Left forelimb (tissue), 1 donor: Measurements from ENCODE around the gene MB21D2.
"Not testable (repeated sequence)": the region's sequence is repeated elsewhere in the genome, so short reads cannot be mapped to it uniquely, and the experiment has no call there.

Experiments
- DNase-seq: peaks from one replicate; pipeline ENCODE4 v3.0.0-alpha.2; 2018; ENCODE audit warnings: low spot score

MB21D2 gene

GRCh38 chr3:192917404-192918274, at the start of gene MB21D2:
Gene MB21D2, minus strand, starts transcription at chr3:192917856. Its CDS starts 16 bp downstream, at chr3:192917840.
- DNase-seq: peak; percentile 93

- not testable (repeated sequence) for DNase-seq
Measured at GRCh38 chr3:192964959-192965719, 47.5 kb upstream of the MB21D2 start.

GRCh38 chr3:192959773-192960172, 42.1 kb upstream of the MB21D2 start:
- no peak for DNase-seq

GRCh38 chr3:192958219-192958872, 40.7 kb upstream of the MB21D2 start:
- DNase-seq: no peak

GRCh38 chr3:192957441-192958021, 39.9 kb upstream of the MB21D2 start:
- DNase-seq: no peak

GRCh38 chr3:192953926-192954325, 36.3 kb upstream of the MB21D2 start:
- DNase-seq: no peak

- DNase-seq: no peak
Measured at GRCh38 chr3:192947421-192947820, 29.8 kb upstream of the MB21D2 start.

- DNase-seq: no peak
Measured at GRCh38 chr3:192943393-192943792, 25.7 kb upstream of the MB21D2 start.

GRCh38 chr3:192942625-192943024, 25.0 kb upstream of the MB21D2 start:
- DNase-seq: no peak

GRCh38 chr3:192940129-192940528, 22.5 kb upstream of the MB21D2 start:
- DNase-seq: no peak

GRCh38 chr3:192935441-192935840, 17.8 kb upstream of the MB21D2 start:
- DNase-seq: no peak

- no peak for DNase-seq
Measured at GRCh38 chr3:192933779-192934460, 16.3 kb upstream of the MB21D2 start.

GRCh38 chr3:192933259-192933658, 15.6 kb upstream of the MB21D2 start:
- no peak for DNase-seq

GRCh38 chr3:192931825-192932224, 14.2 kb upstream of the MB21D2 start:
- no peak for DNase-seq

GRCh38 chr3:192930577-192930976, 12.9 kb upstream of the MB21D2 start:
- no peak for DNase-seq

GRCh38 chr3:192929755-192930547, 12.3 kb upstream of the MB21D2 start:
- DNase-seq: no peak

GRCh38 chr3:192929146-192929545, 11.5 kb upstream of the MB21D2 start:
- no peak for DNase-seq

GRCh38 chr3:192928720-192929119, 11.1 kb upstream of the MB21D2 start:
- DNase-seq: no peak

- DNase-seq: no peak
Measured at GRCh38 chr3:192928016-192928415, 10.4 kb upstream of the MB21D2 start.

GRCh38 chr3:192927016-192927415, 9.4 kb upstream of the MB21D2 start:
- DNase-seq: no peak

GRCh38 chr3:192923731-192924130, 6.1 kb upstream of the MB21D2 start:
- no peak for DNase-seq
